Measurements from ENCODE around the gene FXYD1. TPM values are rescaled to one million over a fixed set of nuclear protein-coding genes. Genes with fewer than 3 reads are reported as not detected.

Gene FXYD1
- total RNA-seq, 1 experiment from 2014 or later: not detected

- peaks cover 99% of the 10 kb centered on the region for H3K36me3 ChIP-seq
- no peaks in the 10 kb centered on the region for H3K27me3 ChIP-seq
- DNase-seq: no peak
- H3K4me3 ChIP-seq: no peak overlapping the region
- H3K9me3 ChIP-seq: peaks cover 11% of the 10 kb centered on the region
Measured at GRCh38 chr19:35161434-35161743, 22.8 kb downstream of the FXYD1 start.

DNA sequence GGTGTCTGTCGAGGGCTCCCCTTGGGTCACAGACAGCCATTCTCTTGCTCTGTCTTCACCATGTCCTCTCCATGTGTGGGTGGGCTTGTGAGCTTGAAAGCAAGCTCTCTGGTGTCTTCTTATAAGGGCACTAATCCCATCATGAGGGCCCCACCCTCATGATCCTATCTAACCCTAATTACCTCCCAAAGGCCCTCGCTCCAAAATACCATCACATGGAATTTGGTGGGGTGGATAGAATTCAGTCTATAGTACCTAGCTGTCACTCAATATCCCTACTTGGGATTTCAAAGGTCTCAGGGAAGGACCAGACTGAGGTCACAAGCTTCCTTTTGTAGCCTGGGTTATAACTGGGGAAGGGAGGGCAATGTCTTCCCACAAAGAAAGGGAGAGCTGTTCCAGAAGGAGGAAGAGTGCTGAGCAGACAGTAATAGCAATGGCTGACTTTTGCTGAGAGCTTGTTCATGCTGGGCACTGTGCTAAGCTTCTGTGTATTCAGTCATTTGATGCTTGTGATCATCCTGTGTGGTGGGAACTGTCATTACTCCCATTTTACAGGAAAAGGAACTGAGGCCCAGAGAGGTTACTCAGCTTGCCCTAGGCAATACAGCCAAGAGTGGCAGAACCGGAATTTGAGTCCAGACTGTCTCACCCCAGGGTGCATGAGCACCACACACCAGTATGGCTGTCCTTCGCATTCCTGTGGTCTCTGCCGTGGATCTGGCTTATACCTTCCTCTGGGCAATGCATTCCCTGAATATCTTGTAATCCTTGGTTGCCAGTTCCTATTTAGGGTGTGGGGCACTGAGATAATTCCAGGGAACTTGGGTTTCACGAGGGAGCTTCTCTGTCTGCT lies 24.1 kb downstream of the FXYD1 start:
- H3K27me3 ChIP-seq: no peaks in the 10 kb centered on the region
- H3K9me3 ChIP-seq: peaks cover 11% of the 10 kb centered on the region
- H3K4me3 ChIP-seq: no peak overlapping the region
- peaks cover 97% of the 10 kb centered on the region for H3K36me3 ChIP-seq
- DNase-seq: peak; percentile 52

DNA sequence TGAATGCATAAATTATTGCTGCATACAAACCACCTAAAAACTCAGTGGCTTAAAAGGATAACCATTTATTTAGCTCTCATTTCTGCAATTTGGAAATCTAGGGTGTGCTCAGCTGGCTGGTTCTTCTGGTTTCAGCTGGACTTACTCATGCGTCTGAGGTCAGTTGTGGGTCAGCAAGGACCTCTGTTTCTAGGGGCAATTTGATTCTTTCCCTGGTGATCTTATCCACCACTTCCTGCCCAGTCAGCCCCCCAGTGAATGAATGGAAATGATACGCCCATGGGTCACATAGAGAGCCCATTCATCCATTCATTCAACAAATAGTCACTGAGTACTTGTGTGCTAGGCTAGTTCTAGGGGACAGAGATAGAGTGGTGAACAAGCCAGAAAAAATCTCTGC lies 25.8 kb downstream of the FXYD1 start:
- Histone ChIP-seq H3K9me3 (peaks cover 11% of the 10 kb centered on the region), H3K27me3 (no peaks in the 10 kb centered on the region), H3K36me3 (peaks cover 92% of the 10 kb centered on the region), H3K4me3 (no peak overlapping the region)
- no peak for DNase-seq

DNA sequence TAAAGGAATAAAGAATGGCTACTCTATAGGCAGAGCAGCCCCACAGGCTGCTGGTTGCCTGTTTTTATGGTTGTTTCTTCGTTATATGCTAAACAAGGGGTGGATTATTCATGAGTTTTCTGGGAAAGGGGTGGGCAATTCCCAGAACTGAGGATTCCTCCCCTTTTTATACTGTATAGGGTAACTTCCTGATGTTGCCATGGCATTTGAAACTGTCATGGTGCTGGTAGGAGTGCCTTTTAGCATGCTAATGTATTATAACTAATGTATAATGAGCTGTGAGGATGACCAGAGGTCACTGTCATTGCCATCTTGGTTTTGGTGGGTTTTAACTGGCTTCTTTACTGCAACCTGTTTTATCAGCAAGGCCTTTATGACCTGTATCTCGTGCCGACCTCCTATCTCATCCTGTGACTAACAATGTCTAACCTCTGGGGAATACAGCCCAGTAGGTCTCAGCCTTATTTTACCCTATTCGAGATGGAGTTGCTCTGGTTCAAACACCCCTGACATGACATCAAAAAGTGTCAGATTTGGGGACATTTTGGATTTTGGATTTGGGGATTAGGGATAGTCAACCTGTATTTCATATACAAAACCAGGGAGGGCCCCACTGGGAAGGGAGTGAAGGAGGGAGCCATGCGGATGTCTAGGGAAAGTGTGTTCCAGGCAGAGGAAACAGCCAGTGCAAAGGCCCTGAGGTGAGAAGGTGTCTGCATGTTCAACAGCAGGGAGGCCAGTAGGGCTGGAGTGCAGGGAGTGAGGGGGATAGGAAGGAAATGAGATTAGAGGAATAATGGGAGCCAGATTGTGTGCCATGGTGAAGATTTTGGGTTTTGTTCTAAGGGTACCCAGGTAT lies 26.8 kb downstream of the FXYD1 start:
- H3K36me3 ChIP-seq: peaks cover 90% of the 10 kb centered on the region
- H3K9me3 ChIP-seq: peaks cover 11% of the 10 kb centered on the region
- DNase-seq: no peak
- H3K4me3 ChIP-seq: no peak overlapping the region
- H3K27me3 ChIP-seq: no peaks in the 10 kb centered on the region

GRCh38 chr19:35166100-35167063 lies 27.8 kb downstream of the FXYD1 start:
- DNase-seq: no peak
- Histone ChIP-seq H3K36me3 (peaks cover 82% of the 10 kb centered on the region), H3K9me3 (peaks cover 11% of the 10 kb centered on the region), H3K4me3 (no peak overlapping the region), H3K27me3 (no peaks in the 10 kb centered on the region)

GRCh38 chr19:35167251-35168119 lies 28.9 kb downstream of the FXYD1 start:
- Histone ChIP-seq H3K9me3 (peaks cover 10% of the 10 kb centered on the region; the same call in 1 of the 2 replicates), H3K27me3 (no peaks in the 10 kb centered on the region), H3K36me3 (peaks cover 71% of the 10 kb centered on the region), H3K4me3 (no peak overlapping the region)
- no peak for DNase-seq

GRCh38 chr19:35168196-35168595 lies 29.6 kb downstream of the FXYD1 start:
- no peaks in the 10 kb centered on the region for H3K27me3 ChIP-seq
- peaks cover 64% of the 10 kb centered on the region for H3K36me3 ChIP-seq
- H3K4me3 ChIP-seq: no peak overlapping the region
- peak; percentile 39 for DNase-seq
- peaks cover 11% of the 10 kb centered on the region; the same call in 1 of the 2 replicates for H3K9me3 ChIP-seq

GRCh38 chr19:35169221-35169995 lies 30.8 kb downstream of the FXYD1 start:
- H3K36me3 ChIP-seq: peaks cover 53% of the 10 kb centered on the region

DNA sequence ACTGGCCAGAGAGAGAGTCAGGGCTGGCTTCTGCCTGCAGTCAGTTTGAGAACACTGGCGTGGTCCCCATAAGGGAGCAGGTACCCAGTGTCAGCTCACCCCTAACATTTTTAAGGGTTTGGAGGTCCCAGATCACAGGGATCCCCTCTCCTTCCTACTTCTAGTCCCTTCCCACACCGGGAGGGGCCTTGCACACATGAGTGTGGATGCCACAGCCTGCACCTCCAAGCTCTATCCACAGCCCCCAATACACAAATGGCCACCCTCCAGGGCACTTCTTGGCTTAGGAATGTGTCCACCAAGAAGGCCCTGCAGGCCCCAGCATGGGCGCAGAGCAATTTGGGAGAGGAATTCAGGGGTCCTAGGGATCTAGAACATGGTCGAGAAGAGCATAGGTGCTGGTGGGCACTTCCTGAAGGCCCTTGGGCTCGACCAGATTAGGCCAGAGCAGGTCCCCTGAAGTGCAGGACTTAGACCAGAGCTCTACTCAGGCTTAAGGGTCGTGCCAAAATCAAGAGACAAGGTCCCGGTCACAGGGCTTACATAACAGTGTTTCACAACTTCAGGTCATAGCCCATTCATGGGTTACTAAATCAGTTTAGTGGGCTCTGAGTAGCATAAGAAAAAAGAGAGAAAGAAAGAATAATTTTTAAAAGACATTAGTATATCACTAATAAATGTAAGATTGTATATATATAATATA lies 31.9 kb downstream of the FXYD1 start:
- Histone ChIP-seq H3K27me3 (no peaks in the 10 kb centered on the region), H3K4me3 (no peak overlapping the region), H3K36me3 (peaks cover 42% of the 10 kb centered on the region), H3K9me3 (peaks cover 2% of the 10 kb centered on the region; the same call in 1 of the 2 replicates)
- no peak for DNase-seq

More at GRCh38 chr19:35169221-35169995, 30.8 kb downstream of the FXYD1 start:
- no peak overlapping the region for H3K4me3 ChIP-seq
- H3K9me3 ChIP-seq: peaks cover 3% of the 10 kb centered on the region; the same call in 1 of the 2 replicates
- H3K27me3 ChIP-seq: no peaks in the 10 kb centered on the region
- DNase-seq: no peak

GRCh38 chr19:35171730-35172129 lies 33.1 kb downstream of the FXYD1 start:
- DNase-seq: no peak
- Histone ChIP-seq H3K9me3 (0 out of 2 replicates have a peak, but pooled peaks cover 2% of the 10 kb centered on the region), H3K27me3 (no peaks in the 10 kb centered on the region), H3K36me3 (peaks cover 29% of the 10 kb centered on the region), H3K4me3 (no peak overlapping the region)

DNA sequence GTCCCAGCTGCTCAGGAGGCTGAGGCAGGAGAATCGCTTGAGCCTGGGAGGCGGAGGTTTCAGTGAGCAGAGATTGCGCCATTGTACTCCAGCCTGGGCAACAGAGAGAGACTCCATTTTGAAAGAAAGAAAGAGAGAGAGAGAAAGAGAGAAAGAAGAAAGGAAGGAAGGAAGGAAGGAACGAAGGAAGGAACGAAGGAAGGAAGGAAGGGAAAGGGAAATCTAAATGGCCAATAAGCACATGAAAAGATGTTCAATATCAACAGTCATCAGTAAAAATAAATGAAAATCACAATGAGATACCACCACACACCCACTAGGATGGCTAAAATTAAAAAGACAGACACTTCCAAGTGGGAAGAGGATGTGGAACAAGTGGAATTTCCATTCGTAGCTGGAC lies 35.6 kb downstream of the FXYD1 start:
- Histone ChIP-seq H3K4me3 (no peak overlapping the region), H3K27me3 (no peaks in the 10 kb centered on the region), H3K36me3 (peaks cover 10% of the 10 kb centered on the region), H3K9me3 (0 out of 2 replicates have a peak, but pooled peaks cover 2% of the 10 kb centered on the region)
- no peak for DNase-seq

DNA sequence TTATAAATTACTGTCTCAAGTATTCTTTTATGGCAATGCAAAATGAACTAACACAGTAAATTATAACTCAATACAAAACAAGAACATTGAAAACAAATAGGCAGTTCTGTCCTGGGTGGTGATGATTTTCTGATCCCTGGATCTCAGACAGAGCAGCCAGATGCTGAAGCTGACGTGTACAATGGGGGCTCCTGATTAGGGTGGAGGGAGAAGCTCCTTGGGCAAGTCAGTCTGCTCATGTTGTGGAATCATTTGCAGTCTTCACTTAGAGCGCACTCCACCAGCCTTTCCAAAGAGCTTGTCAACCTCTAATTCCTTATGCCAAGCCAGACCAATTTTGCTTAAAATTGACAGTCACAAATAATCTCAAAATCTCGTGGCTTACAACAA lies 37.6 kb downstream of the FXYD1 start:
- no peak overlapping the region for H3K4me3 ChIP-seq
- no peaks in the 10 kb centered on the region for H3K36me3 ChIP-seq
- H3K9me3 ChIP-seq: 0 out of 2 replicates have a peak, but pooled peaks cover 2% of the 10 kb centered on the region
- no peak for DNase-seq
- H3K27me3 ChIP-seq: no peaks in the 10 kb centered on the region

DNA sequence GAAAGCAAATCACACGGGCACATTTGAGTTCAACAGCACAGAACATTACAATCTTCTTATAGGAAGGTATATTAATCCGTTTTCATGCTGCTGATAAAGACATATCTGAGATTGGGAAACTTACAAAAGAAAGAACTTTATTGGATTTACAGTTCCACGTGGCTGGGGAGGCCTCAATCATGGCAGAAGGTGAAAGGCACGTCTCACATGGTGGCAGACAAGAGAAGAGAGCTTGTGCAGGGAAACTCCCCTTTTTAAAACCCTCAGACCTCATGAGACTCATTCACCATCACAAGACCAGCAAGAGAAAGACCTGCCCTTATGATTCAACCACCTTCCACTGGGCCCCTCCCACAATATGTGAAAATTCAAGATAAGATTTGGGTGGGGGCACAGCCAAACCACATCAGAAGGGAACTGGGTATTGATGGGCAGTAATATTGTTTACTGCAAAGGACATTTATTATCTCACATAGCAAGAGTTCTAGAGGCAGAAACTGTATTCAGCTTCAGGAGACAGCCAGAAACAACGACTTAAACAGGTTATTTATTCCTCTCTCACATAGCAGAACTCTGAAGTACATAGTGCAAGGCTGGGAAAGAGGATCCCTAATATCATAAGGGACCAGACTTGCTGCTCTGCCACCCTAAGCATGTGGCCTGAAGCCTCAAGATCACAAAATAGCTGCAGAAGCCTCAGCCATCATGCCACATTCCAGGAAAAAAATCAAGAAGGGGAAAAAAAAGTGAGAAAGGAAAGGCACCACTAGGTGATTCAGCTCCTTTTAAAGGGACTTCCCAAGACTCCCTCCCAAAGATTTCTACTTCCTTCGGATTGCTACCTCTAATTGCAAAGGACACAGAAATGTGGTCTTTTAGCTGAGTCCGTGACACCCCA lies 39.0 kb downstream of the FXYD1 start:
- Histone ChIP-seq H3K9me3 (no peaks in the 10 kb centered on the region), H3K36me3 (no peaks in the 10 kb centered on the region), H3K4me3 (no peak overlapping the region), H3K27me3 (no peaks in the 10 kb centered on the region)
- DNase-seq: no peak

Measured in MG63 (cell line).